ENCODE data around the gene HAGHL. TPM values are rescaled to one million over a fixed set of nuclear protein-coding genes. Genes with fewer than 3 reads are reported as not detected.

The HAGHL gene
- total and polyA plus RNA-seq, 9 donors = 2.6 to 25.7 (median 3.4) TPM; not detected in 1

DNA sequence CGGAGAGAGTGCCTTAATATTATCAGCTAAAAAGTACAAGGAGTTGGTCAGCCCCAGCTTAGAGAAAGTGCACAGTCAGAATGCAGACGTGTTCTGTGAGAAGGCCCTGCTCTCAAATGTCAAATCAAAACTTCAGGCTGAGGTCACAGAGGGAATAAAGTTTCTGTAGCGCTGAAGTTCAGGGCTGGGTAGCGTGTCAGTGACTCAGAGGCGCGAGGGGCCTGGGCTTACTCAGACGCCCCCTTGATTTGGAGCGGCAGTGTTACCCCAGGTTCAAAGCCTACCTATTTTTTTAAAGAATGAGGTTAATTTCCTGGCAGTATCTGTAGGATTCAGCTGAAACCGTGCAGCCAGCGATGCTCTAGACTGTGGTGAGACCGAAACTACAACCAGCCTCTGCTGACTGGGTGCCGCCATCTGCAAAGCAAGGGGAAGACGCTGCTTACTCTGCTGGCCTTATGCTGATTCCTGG is 9.1 kb downstream of the HAGHL start:
- Histone ChIP-seq H3K27me3 (no peaks in the 10 kb centered on the region), H3K27ac (no peak overlapping the region), H3K36me3 (no peaks in the 10 kb centered on the region), H3K4me1 (ENCODE audit: insufficient read depth) (peaks cover 6% of the 10 kb centered on the region), H3K4me3 (no peak overlapping the region), H3K9me3 (no peaks in the 10 kb centered on the region)
- 85 to 87% (median 87%) methylated on average over 13 of the region's 13 CpGs for WGBS, 3 donors
- DNase-seq = no peak
- intact Hi-C loops (cut with DNase I) = no loop called here
- TF ChIP-seq EP300 (IDR thresholded peaks at IDR 0.05) (no peak), POLR2A (IDR thresholded peaks at IDR 0.05) (no peak)
- TF ChIP-seq, protein P1, sequence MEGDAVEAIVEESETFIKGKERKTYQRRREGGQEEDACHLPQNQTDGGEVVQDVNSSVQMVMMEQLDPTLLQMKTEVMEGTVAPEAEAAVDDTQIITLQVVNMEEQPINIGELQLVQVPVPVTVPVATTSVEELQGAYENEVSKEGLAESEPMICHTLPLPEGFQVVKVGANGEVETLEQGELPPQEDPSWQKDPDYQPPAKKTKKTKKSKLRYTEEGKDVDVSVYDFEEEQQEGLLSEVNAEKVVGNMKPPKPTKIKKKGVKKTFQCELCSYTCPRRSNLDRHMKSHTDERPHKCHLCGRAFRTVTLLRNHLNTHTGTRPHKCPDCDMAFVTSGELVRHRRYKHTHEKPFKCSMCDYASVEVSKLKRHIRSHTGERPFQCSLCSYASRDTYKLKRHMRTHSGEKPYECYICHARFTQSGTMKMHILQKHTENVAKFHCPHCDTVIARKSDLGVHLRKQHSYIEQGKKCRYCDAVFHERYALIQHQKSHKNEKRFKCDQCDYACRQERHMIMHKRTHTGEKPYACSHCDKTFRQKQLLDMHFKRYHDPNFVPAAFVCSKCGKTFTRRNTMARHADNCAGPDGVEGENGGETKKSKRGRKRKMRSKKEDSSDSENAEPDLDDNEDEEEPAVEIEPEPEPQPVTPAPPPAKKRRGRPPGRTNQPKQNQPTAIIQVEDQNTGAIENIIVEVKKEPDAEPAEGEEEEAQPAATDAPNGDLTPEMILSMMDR (IDR thresholded peaks at IDR 0.05) = no peak

DNA sequence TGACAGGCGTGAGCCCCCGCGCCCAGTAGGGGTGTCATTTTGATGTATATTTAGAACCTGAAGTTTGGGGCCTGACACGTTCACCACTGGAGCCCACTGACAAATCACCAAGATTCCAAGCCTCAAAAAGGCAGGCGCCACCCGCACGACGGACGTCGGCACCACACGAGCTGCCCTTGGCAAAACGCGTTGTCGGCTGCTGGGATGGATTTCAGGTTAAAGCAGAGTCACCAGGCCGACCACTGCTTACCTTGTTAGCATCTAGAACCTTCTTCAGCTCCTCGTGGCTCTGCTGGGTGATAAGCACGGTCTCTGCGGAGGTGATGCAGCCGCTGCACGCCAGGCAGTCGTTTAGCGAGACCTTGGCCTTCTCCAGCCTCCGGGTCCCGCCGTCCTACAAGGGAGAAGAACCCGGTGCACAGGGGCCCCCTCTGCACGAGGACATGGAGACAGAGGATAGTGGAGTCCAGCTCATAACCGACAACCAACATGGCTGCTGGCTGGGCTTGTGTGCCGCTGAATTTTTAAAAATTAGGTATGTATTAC is 10.1 kb downstream of the HAGHL start:
- WGBS, 3 donors = 91 to 95% (median 92%) methylated on average over 29 of the region's 29 CpGs
- H3K36me3 ChIP-seq = no peaks in the 10 kb centered on the region

DNA sequence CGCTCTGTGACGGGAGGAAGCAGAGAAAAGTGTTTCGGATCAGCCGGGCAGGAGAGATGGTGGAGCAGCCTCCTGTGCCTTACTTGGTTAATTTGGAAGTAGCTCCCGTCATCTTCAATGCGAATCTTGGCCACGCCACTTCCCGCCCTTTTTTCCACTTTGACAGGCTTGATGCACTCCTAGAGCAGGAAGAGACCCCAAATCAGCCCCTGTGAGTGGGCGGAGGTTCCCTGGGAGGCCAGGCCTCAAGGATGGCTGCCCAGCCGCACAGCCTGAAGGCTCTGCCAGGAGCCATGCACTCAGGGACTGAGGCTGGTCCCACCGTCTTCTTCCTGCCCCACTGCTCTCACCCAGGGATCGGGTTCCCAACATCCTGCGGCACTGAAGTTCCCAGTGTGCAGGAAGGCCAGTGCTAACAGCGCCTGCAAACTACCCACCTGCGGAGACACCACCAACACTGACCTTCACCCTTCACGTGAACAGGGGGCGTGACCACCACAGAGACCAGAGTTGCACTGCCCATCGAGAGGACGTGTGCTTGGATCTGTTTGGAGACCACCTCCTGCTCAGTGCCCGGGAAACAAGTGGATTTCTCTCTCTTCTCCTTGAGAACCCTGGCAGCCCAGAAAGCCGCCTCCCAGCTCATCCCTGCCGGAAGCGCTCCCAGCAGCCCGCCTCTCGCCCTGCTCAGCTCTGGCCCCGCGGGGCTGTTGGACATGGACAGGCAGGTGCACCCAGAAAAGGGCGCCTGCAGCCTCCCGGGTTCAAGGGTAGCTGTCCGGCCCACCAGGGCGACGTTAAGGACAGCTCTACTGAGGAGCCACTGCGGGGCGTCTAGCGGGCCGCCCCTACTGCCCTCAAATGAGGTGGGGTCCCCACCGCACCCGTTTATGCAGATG is 12.9 kb downstream of the HAGHL start:
- Histone ChIP-seq H3K27me3 (no peaks in the 10 kb centered on the region), H3K36me3 (no peaks in the 10 kb centered on the region), H3K4me3 (peak overlapping the region; percentile 76), H3K27ac (no peak overlapping the region), H3K4me1 (ENCODE audit: insufficient read depth) (peaks cover 9% of the 10 kb centered on the region), H3K9me3 (no peaks in the 10 kb centered on the region)
- TF ChIP-seq POLR2A (IDR thresholded peaks at IDR 0.05) = no peak
- TF ChIP-seq, protein P1 (IDR thresholded peaks at IDR 0.05) = no peak
- TF ChIP-seq EP300 (IDR thresholded peaks at IDR 0.05) = no peak
- peak in 1 of 5 donors; percentile 7 for DNase-seq
- 38 to 49% (median 39%) methylated on average over 30 to 38 of the region's 38 CpGs for WGBS, 3 donors
- intact Hi-C loops (cut with DNase I) = no loop called here

More for the DNA sequence above, 10.1 kb downstream of the HAGHL start:
- no peak for TF ChIP-seq EP300 (IDR thresholded peaks at IDR 0.05)
- TF ChIP-seq, protein P1 (IDR thresholded peaks at IDR 0.05) = no peak
- Histone ChIP-seq H3K27me3 (no peaks in the 10 kb centered on the region), H3K4me1 (ENCODE audit: insufficient read depth) (peaks cover 9% of the 10 kb centered on the region), H3K27ac (no peak overlapping the region), H3K4me3 (no peak overlapping the region), H3K9me3 (no peaks in the 10 kb centered on the region)
- intact Hi-C loops (cut with DNase I) = no loop called here
- no peak for DNase-seq

DNA sequence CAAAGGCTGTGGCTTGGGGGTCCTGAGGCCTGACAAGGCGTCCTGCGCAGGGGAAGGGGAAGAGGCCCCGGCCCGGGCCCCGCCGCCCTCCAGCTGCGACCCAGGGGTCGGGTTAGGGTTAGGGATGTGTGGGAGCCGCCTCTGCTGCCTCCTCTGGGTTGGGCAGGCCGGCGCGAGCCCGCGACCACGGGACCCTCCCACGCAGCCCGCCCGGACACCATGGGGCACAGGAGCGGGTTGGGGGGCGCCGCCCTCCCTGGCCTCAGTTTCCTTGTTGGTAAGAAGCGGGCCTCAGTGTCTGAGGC is 13.5 kb downstream of the HAGHL start:
- TF ChIP-seq POLR2A (IDR thresholded peaks at IDR 0.05) (no peak), EP300 (IDR thresholded peaks at IDR 0.05) (no peak)
- TF ChIP-seq, protein P1 (IDR thresholded peaks at IDR 0.05) = no peak
- Histone ChIP-seq H3K4me1 (ENCODE audit: insufficient read depth) (peaks cover 9% of the 10 kb centered on the region), H3K27ac (no peak overlapping the region), H3K9me3 (no peaks in the 10 kb centered on the region), H3K4me3 (peak overlapping the region; percentile 76), H3K36me3 (no peaks in the 10 kb centered on the region), H3K27me3 (no peaks in the 10 kb centered on the region)
- intact Hi-C loops (cut with DNase I) = no loop called here
- 0 to 1% (median 1%) methylated on average over 1 to 22 of the region's 22 CpGs for WGBS, 3 donors
- no peak for DNase-seq
